ENCODE data around the gene ATP1B4. TPM values are rescaled to one million over a fixed set of nuclear protein-coding genes. Genes with fewer than 3 reads are reported as not detected.

Gene ATP1B4
- total RNA-seq, 1 experiment from 2014 or later: not detected

DNA sequence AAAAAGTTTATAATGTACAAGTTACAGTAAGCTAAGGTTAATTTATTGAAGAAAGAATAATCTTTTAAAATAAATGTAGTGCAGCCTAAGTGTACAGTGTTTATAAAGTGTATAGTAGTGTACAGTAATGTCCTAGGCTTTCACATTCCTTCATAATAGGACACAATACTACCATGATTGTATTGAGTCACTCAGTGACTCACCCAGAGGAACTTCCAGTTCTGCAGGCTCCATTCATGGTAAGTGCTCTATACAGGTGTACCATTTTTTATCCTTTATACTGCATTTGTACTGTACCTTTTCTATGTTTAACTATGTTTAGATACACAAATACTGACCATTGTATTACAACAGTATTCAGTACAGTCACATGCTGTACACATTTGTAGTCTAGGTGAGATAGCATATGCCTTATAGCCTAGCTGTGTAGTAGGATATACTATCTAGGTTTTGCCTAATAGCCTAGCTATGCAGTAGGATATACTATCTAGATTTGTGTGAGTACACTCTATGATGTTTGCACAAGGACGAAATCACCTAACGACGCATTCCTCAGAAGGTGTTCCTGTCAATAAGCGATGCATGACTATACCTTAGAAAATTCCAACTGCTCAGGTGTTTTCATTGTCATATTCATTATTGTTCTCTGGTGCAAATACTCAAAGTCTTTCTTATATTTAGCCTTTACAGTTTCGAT is 45.2 kb upstream of the ATP1B4 start:
- no peak for TF ChIP-seq ZNF512 (CRISPR knock-in tag; IDR thresholded peaks at IDR 0.05; ENCODE audit: borderline replicate concordance)
- no peak for TF ChIP-seq ZBTB43 (CRISPR knock-in tag; IDR thresholded peaks at IDR 0.05)
- TF ChIP-seq, protein P1, sequence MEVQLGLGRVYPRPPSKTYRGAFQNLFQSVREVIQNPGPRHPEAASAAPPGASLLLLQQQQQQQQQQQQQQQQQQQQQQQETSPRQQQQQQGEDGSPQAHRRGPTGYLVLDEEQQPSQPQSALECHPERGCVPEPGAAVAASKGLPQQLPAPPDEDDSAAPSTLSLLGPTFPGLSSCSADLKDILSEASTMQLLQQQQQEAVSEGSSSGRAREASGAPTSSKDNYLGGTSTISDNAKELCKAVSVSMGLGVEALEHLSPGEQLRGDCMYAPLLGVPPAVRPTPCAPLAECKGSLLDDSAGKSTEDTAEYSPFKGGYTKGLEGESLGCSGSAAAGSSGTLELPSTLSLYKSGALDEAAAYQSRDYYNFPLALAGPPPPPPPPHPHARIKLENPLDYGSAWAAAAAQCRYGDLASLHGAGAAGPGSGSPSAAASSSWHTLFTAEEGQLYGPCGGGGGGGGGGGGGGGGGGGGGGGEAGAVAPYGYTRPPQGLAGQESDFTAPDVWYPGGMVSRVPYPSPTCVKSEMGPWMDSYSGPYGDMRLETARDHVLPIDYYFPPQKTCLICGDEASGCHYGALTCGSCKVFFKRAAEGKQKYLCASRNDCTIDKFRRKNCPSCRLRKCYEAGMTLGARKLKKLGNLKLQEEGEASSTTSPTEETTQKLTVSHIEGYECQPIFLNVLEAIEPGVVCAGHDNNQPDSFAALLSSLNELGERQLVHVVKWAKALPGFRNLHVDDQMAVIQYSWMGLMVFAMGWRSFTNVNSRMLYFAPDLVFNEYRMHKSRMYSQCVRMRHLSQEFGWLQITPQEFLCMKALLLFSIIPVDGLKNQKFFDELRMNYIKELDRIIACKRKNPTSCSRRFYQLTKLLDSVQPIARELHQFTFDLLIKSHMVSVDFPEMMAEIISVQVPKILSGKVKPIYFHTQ (CRISPR knock-in tag; IDR thresholded peaks at IDR 0.05): no peak
- TF ChIP-seq MXD4 (CRISPR knock-in tag; IDR thresholded peaks at IDR 0.05; ENCODE audit: borderline replicate concordance): no peak
- TF ChIP-seq HMGA2 (CRISPR knock-in tag; IDR thresholded peaks at IDR 0.05): no peak
- DNase-seq (ENCODE audit: low spot score) (no peak), ATAC-seq (no peak)
- Mint-ChIP-seq H3K27ac (no peak overlapping the region), H3K4me1 (0 out of 2 replicates have a peak, but pooled peaks cover 8% of the 10 kb centered on the region), H3K4me3 (no peak overlapping the region), H3K9me3 (no peaks in the 10 kb centered on the region), H3K27me3 (ENCODE audit: low read depth) (peaks cover 37% of the 10 kb centered on the region), H3K36me3 (no peaks in the 10 kb centered on the region)
- ChIA-PET CTCF (interaction anchor here (1.9 kb wide), 1 partner anchor 169 kb away, joined by 4 read pairs; no protein-coding TSS in a partner anchor), POLR2A (no interaction called here)

DNA sequence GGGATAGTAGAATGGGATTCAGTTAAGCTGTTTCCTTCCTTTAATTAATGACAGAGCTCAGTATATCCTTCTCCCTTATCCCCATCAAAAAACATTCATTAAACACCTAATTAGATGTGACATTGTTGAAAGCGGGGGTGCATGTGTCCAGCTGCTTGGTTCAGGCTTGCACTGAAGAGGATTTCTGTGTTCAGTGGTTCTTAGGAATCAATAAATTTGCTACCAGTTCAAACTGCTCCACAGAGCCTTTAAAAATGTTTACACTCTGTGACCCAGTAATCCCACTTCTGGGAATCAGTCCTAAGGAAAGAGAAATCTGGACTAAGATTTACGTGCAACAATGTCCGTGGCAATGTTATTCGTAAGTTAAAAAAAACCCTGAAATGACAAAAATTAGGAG is 43.5 kb upstream of the ATP1B4 start:
- no peak for DNase-seq (ENCODE audit: low spot score)
- CTCF ChIA-PET: interaction anchor here (1.0 to 2.7 kb wide), 5 partner anchors 9 to 168 kb away, joined by 4 to 13 read pairs (median 6); no protein-coding TSS in a partner anchor
- Mint-ChIP-seq H3K27ac (no peak overlapping the region), H3K4me3 (no peak overlapping the region), H3K9me3 (no peaks in the 10 kb centered on the region), H3K27me3 (ENCODE audit: low read depth) (peaks cover 21% of the 10 kb centered on the region), H3K4me1 (0 out of 2 replicates have a peak, but pooled peaks cover 8% of the 10 kb centered on the region), H3K36me3 (no peaks in the 10 kb centered on the region)
- TF ChIP-seq EMX1 (CRISPR knock-in tag; IDR thresholded peaks at IDR 0.05) (no peak), E2F4 (CRISPR knock-in tag; IDR thresholded peaks at IDR 0.05; ENCODE audit: borderline replicate concordance, low read depth) (no peak)
- POLR2A ChIA-PET: no interaction called here
- no peak for ATAC-seq

GRCh38 chrX:120321520-120322281 is 40.2 kb upstream of the ATP1B4 start:
- DNase-seq (ENCODE audit: low spot score) (no peak), ATAC-seq (no peak)
- ChIA-PET CTCF (interaction anchor here (1.5 to 2.0 kb wide), 2 partner anchors 12 to 131 kb away, joined by 3 to 6 read pairs; no protein-coding TSS in a partner anchor), POLR2A (no interaction called here)
- Mint-ChIP-seq H3K27me3 (ENCODE audit: low read depth) (no peaks in the 10 kb centered on the region; the same call in 1 of the 2 replicates), H3K4me3 (no peak overlapping the region), H3K36me3 (no peaks in the 10 kb centered on the region), H3K27ac (no peak overlapping the region), H3K4me1 (0 out of 2 replicates have a peak, but pooled peaks cover 4% of the 10 kb centered on the region), H3K9me3 (no peaks in the 10 kb centered on the region)
- TF ChIP-seq ETV6 (CRISPR knock-in tag; IDR thresholded peaks at IDR 0.05): no peak
- TF ChIP-seq, protein P2, sequence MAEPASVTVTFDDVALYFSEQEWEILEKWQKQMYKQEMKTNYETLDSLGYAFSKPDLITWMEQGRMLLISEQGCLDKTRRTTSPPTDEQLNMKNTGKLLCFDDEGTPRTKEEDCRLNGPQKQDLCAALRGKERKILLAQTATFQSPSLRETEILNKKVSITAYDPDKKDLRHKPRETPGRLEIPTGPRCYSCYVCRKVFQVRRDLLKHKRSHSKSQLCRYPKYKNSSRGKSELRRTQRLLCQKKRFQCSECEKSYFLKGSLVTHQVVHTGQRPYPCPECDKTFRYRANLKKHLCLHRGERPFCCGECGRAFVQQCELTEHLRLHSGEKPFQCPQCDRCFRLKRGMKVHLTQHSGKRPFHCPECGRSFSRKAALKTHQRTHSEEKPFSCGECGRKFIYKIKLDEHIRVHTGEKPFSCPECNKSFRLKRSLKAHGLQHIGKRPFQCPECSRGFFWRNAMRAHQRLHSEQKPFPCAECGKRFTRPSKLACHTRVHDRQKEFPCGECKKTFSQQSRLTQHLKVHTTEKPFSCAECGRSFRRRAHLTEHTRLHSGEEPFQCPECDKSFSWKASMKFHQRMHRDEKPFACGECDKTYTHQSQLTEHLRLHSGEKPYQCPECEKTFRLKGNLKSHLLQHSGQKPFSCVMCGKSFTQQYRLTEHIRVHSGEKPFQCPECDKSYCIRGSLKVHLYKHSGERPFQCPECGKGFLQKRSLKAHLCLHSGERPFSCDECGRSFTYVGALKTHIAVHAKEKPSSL (CRISPR knock-in tag; conservative IDR thresholded peaks at IDR 0.05): no peak
- TF ChIP-seq, protein P3, sequence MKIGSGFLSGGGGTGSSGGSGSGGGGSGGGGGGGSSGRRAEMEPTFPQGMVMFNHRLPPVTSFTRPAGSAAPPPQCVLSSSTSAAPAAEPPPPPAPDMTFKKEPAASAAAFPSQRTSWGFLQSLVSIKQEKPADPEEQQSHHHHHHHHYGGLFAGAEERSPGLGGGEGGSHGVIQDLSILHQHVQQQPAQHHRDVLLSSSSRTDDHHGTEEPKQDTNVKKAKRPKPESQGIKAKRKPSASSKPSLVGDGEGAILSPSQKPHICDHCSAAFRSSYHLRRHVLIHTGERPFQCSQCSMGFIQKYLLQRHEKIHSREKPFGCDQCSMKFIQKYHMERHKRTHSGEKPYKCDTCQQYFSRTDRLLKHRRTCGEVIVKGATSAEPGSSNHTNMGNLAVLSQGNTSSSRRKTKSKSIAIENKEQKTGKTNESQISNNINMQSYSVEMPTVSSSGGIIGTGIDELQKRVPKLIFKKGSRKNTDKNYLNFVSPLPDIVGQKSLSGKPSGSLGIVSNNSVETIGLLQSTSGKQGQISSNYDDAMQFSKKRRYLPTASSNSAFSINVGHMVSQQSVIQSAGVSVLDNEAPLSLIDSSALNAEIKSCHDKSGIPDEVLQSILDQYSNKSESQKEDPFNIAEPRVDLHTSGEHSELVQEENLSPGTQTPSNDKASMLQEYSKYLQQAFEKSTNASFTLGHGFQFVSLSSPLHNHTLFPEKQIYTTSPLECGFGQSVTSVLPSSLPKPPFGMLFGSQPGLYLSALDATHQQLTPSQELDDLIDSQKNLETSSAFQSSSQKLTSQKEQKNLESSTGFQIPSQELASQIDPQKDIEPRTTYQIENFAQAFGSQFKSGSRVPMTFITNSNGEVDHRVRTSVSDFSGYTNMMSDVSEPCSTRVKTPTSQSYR (CRISPR knock-in tag; IDR thresholded peaks at IDR 0.05): no peak
- no peak for TF ChIP-seq IRF2 (CRISPR knock-in tag; IDR thresholded peaks at IDR 0.05; ENCODE audit: borderline replicate concordance, low read depth)
- TF ChIP-seq HMGA2 (CRISPR knock-in tag; IDR thresholded peaks at IDR 0.05): no peak
- no peak for TF ChIP-seq TEAD1 (CRISPR knock-in tag; IDR thresholded peaks at IDR 0.05)
- no peak for TF ChIP-seq NR1H2 (CRISPR knock-in tag; IDR thresholded peaks at IDR 0.05)
- no peak for TF ChIP-seq E2F5 (CRISPR knock-in tag; IDR thresholded peaks at IDR 0.05)
- no peak for TF ChIP-seq JAZF1 (CRISPR knock-in tag; IDR thresholded peaks at IDR 0.05)

Measured in WTC11 (cell line).